Measurements from ENCODE around the gene CACNA1C.

The CACNA1C gene

DNA sequence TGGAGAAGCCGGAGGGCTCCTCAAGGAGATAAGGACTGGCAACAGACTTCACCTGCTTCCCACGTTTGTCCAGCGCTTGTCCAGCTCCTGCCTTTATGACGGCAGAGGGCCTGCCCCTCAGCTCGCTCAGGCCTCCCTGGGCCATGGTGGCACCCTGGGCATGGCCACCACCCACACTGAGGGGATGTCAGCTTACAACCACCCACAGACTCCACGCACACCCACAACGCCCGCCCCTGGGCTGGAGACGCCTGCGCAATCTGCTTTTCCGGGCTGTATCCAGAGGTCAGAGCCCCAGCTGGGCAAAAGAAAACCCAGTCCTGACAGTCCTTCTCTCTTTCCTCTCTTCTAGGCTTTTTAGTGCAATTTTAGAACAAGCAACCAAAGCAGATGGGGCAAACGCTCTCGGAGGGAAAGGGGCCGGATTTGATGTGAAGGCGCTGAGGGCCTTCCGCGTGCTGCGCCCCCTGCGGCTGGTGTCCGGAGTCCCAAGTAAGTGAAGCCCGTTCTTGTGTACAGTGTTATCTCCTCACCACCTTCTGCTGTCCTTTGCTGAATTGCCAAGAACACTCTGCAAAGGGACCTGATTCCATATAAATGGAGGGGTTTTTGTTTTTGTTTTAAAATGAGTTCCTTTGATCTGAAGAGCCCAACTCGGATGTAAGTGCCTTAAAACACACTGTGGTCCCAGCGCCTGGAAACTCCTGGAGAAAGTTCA lies 404.6 kb downstream of the CACNA1C start:
- in situ Hi-C loops (cut with HindIII; ENCODE audit: low sequenced_read_pairs), result no loop called here

DNA sequence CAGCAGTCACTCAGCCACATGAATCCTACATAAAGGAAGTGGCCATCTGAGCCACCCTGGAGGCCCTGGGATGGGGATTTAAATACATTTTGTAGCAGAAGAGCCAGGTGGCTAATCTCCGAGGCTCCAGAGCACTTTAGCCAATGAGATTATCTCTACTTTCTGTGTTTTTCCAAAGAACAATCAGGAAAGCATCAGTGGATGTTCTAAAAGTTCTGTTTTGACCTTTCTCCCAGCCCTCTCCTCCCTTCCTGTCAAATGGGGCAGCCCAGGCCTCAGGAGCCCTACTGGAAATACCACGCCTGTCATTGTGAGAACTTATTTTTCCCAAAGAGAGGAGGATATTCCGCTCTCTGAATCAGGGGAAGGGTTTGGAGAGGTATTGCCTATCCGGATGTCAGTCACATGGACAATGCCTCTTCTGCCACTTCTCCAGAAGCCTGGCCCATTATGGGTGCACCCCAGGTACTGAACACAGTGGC lies 405.2 kb downstream of the CACNA1C start:
- in situ Hi-C loops (cut with HindIII; ENCODE audit: low sequenced_read_pairs), result no loop called here

DNA sequence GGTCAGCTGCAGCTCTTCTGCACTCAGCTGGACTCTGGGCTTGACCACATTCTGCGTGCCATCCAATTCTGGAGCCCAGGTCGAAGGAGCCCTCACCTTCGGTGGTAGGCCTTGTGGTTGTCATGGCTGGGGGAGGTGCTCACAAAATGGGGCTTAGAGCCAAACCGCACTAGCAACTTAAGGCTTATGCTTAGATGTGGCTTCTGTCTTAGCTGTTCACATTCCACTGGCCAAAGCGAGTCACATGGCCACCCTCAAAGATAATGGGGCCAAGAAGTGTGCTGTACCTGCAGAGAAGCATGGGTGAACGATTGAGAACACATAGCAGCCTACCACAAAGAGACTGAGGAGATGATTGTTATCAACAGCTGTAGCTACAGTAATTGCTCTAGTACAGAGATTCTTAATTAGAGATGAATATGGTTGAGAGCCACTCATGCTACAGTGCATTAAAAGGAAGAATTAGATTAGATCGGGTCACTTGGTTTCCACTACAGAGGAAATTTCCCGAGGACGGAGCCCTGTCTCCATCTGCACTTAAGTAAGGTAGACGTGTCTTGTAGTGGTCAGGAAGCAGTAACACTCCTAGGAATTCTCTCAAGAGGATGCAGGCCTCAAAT lies 407.4 kb downstream of the CACNA1C start:
- in situ Hi-C loops (cut with HindIII; ENCODE audit: low sequenced_read_pairs), result no loop called here

DNA sequence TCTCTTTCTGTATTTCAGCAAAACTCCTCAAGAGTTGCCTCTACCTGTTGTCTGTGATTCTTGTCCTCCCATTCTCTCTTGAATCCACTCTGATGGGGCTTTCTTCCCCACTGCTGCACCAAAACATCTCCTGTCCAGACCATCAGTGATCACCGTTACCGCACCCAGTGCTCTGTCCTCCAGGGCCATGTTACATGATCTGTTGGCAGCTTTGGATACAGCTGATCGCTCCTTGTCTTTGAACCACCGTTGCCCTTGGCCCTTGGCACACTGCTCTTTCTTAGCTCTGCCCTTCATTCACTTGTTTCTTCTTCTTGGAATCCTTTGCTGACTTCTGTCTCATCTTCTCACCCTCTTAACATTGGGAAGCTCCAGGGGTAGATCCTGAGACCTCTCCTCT lies 408.3 kb downstream of the CACNA1C start:
- in situ Hi-C loops (cut with HindIII; ENCODE audit: low sequenced_read_pairs), result no loop called here

DNA sequence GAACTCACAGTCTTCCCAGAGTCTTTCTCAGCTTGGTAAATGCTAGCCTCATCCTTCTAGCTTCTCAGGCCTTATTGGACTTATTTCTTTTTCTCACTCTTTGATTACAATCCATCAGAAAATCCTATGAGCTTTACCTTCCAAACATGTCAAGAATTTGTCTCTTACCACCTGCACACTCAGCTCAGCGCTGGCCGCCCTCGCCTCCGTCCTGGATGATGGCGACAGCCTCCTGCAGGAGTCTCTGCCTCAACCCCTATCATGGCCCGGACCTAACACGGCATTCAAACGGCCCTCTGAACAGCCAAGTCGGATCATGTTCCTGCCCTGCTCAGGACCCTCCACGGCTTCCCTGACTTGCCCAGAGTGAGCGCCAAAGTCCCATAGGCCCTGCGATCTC lies 408.9 kb downstream of the CACNA1C start:
- in situ Hi-C loops (cut with HindIII; ENCODE audit: low sequenced_read_pairs), result no loop called here

DNA sequence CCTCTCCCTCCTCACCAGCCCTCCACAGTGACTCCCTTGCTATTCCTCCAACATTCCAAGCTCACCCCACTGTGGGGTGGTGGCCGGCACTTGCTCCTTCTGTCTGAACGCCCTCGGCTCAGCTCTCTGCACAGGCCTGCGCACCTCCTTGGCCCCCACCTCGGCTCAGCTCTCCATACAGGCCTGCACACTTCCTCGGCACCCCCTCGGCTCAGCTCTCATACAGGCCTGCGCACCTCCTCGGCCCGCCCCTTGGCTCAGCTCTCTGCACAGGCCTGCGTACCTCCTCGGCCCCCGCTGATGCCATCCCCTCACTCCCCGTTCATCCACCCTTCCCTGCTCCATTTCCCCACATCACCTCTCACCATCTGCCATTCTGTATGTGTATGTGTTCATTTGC lies 409.3 kb downstream of the CACNA1C start:
- in situ Hi-C loops (cut with HindIII; ENCODE audit: low sequenced_read_pairs), result no loop called here

DNA sequence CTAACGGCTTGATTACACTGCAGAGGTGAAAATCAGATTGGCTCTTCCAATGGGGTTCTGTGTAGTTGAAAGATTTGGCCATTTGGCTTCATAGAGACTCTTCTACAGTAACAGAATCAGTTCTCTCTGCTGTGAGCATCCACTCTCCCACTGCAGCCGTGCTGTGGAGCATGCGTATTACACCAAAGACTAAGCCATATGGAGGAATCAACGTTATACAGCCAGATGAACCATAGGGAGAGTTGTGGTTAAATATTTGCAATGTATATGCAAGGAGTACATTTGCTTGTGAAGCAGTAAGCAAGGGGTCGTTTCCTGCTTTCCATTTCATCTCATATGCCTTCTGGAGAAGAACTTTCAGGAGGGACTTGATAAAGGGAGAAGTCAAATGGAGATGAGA lies 410.9 kb downstream of the CACNA1C start:
- in situ Hi-C loops (cut with HindIII; ENCODE audit: low sequenced_read_pairs), result no loop called here

DNA sequence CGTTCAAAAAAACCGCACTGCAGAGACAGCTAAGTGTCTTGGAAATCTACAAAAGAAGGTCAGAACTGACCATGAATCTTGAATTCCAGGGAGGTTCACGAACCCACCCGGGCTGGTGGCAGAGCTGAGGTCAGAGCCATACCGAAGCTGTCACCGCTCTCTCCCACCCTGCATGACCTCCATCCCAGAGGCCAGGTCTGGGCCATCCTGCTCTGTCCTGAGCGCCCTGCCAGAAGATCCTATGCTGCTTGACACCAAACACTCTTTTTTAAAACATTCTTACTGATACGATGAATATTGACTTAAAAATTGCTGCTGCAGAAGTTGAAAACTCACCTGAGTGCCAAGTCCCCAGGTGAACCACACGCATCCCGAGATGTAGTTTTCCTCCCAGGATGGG lies 412.9 kb downstream of the CACNA1C start:
- in situ Hi-C loops (cut with HindIII; ENCODE audit: low sequenced_read_pairs), result no loop called here

DNA sequence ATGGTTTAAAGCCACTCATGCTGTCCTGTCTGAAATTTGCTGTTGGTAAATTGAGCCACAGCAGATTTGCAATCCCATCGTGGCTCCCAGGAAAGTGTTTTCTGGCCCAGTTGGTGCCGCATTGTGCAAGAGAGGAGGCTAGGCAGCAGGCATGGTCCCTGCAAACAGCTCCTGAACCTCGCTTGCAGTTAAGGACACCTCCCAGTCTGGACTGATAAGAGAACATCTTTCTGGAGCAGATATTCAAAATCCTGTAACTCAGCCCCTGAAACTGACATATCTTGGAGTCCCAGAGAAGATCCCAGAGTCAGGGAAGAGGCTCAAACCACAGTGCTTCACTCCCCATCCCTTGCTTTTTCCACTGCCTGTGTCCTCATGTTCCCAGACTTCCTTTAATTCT lies 413.4 kb downstream of the CACNA1C start:
- in situ Hi-C loops (cut with HindIII; ENCODE audit: low sequenced_read_pairs), result no loop called here

DNA sequence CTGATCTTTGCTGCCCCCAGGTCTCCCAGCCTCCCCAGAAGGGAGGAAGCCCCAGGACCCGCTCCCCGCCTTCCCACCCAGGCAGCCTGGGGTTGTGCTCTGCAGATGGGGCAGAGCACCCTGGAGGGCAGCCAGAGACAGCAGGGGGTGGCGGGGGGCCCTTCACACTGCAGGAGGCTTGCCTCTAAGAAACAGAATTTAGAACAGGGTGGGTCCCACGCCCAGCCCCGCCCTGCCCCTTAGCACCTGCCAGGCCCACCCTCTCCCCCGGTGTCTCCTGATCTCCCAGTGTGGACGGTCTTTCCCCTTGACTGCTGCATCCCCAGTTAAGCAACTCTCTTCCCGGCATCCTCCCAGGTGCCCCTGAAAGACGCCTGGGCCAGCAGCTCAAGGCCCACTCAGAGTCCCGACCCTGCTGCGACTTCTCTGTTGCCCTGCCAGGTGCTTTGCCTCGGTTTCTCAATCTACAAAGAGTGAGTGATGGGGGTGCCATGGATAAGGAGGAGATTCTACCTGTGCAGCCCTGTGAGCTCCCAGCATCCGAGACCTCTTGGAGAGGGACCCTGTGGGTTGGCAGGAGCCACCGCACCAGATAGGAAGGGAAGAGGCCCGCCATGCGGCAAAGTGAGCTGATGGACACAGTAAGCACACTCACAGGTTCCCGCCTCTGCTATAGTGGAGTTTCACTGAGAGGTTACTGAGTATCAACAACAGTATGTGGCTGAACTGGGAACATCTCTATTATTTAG lies 414.8 kb downstream of the CACNA1C start:
- in situ Hi-C loops (cut with HindIII; ENCODE audit: low sequenced_read_pairs), result no loop called here

DNA sequence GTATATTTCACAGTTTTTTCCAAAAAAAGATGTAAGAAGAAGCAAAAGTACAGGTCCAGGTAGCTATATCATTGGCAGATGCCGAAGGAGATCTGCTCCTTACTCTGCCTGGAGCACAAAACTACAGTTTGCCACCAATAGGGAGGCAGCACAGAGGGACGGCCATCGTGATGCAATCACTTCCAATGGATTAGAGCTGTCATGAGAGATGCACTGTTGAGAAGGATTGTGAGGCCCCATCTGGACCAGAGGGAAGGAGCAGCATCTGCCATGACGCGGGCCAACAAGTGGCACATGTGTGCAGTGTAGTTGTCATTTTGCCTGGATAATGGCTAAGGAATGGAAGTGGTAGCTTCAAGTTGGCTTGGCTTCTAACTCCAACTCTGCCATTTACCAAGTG lies 423.2 kb downstream of the CACNA1C start:
- in situ Hi-C loops (cut with HindIII; ENCODE audit: low sequenced_read_pairs), result no loop called here

DNA sequence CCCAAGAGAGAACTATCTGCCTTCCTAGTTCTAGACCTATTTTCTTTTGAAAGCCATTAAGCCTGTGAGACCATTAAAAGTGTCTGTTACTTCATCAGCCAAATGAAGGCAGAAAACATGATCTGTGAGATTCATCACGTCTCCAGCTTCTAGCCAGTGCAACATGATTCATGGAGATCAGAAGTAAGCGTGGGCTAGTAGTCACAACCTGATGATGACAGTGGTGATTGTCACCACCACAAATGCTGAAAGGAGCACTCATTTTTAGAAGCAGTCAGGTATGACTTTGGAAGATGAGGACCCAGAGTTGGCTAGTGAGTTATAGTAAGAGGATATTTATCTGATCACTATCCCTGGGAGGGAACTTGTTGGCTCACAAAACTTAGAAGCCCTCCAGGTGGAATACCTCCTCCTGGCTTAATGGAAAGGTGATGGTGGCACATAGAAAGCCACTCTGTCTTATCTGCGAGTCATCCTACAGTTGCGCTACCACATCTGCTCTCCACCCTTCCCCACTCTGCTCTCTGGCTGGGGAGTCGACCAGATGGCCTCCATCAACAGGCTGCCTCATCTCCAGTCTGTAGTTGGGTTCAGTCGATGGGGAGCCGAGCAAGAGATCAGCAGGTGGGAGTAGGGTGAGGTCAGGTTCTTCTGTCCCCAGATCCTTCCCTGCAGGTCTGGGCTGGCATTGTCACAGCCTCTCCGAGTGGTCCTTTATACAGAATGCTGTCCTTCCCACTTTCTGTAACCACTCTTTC lies 424.4 kb downstream of the CACNA1C start:
- in situ Hi-C loops (cut with HindIII; ENCODE audit: low sequenced_read_pairs), result no loop called here

DNA sequence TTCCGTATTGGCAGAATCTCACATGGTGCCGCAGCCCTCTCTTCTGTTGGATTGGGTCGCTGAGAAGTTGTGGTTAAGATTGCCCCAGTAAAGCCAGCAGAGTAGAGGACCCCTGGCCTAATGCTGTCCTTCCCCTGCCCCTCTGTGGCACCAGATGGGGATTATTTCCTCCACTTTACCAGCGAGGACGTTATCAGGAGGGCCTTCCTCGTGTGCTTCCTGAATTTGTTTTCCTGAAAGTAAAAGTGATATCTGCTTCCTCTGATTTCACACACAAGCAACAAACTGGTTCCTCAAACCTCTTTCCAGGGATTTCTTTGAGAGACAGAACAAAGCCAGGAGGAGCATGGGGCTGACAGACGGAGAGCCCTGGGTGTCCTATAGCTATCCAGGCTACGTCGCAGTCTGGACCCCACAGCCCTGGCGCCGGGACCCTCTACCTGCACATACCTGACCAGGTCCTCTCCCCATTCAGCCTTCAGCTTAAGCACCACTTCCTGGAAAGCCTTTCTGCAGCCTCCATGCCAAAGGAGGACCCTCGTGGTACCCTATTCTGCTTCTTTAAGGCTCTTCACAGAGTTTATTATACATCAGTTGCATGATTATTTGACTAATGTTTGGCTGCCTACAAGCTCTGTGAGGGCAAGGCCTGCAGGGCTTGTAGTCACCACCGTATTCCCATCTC lies 427.2 kb downstream of the CACNA1C start:
- in situ Hi-C loops (cut with HindIII; ENCODE audit: low sequenced_read_pairs), result no loop called here

DNA sequence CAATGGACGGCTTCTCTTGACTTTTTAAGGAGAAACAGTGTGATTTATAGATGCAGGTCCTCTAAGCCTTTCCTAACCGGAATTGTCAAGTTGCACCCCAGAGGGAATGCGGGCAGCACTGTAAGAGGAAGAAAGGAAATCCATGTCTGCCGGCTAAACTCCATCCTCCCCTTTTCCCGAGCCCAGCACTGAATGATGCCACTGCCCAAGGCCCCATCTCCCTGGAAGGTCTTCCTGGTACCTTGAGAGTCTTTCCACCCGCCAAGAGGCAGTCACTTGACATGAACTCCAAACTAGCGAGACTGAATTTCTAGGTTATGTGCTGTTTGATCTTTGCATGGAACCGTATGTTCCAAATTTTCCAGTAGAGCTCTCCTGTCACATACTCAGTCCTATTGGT lies 428.6 kb downstream of the CACNA1C start:
- in situ Hi-C loops (cut with HindIII; ENCODE audit: low sequenced_read_pairs), result no loop called here

DNA sequence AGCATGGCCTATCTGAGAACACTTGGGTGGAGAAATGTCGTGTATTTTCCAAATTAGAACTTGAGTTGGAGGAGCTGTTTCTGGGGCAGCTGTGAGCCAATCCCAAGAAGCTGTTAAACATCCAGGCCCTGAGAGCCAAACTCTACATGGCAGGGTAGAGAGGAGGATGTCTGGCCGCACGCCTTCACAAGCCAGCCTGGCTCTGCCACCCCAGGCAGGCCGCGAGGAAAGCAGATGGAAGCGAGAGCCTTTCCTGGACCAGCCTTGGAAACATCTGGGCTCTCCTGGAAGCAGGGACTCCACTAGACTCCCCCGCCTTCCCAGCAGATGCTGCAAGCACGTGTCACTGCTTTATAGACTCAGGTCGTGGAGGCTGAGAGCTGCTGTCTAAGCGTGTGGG lies 429.2 kb downstream of the CACNA1C start:
- in situ Hi-C loops (cut with HindIII; ENCODE audit: low sequenced_read_pairs), result no loop called here

DNA sequence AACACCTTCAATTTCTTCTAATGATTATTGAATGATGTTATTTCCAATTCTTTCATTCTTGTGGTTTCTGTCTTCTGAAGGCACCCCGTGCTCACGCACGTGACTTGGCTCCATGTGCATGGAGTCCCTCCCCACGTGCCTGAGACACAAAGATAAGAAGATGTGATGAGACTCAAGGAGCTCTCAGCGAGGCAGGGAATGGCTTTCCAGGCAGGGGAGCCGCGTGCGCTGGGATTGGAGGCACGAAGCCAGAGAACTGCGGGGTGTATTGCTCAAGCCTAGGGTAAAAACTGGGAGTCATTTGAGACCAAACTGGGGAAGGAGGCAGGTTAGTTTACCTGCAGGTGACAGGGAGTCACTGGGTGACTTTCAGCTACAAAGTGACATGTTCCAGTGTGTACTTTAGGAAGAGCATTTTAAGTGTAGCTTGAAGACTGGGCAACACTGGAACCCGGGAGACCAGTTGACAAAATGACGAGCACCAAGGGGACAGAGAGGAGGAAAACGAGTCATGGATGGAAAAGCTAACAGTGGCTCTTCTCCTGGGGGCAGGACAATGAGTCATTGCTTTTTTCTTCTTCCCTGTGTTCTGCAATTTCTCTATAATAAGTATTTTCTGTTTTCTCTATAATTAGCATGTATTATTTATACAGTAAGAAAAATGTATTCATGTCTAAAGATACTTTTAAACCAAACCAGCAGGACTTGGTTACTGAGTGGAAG lies 430.3 kb downstream of the CACNA1C start:
- in situ Hi-C loops (cut with HindIII; ENCODE audit: low sequenced_read_pairs), result no loop called here

DNA sequence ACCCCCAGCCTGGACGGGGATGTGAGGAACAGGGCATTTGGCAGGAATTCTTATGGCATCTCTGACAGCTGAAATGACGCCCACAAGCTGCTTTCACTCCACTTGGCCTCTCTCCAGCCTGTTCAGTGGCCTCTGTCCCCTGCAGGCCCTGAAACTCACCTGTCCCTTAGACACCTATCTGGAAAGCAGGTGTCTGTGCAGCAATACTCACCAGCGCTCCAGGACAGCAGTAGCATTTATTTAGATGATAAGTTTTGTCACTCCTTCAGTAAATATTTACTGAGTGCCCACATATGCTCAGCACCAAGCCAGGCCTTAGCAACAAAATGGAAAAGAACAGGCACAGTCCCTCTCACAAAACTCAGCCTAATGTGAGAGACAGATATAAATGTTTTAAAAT lies 430.9 kb downstream of the CACNA1C start:
- in situ Hi-C loops (cut with HindIII; ENCODE audit: low sequenced_read_pairs), result no loop called here

DNA sequence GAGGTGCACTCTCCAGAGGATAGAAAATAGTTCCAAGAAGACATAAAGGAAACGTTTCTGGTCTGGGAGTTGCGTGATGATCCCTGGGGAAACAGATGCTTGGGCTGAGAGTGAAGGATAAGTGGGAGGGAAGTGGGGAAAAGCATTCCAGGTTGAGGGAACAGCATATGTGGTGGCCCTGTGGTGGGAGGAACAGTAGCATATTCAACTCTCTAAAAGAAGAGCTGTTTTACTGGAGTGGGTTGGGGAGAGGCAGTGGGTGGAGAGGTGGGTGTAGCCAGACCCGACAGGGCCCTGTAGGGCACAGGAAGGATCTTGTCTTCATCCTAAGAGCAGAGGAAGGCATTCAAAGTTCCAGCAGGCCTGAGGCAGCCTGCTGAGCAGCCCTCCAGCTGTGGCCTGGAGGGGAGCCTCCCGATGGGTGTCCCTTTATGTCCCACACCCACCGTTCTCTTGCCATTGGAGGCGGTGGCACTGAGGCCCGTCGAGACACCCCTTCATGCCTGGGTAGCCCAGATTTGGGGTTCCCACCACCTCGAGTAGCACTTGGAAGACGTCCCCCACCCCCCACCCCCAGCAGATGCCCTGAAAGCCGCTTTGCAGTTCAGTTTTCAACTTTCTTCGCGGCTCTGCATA lies 431.5 kb downstream of the CACNA1C start:
- in situ Hi-C loops (cut with HindIII; ENCODE audit: low sequenced_read_pairs), result no loop called here

DNA sequence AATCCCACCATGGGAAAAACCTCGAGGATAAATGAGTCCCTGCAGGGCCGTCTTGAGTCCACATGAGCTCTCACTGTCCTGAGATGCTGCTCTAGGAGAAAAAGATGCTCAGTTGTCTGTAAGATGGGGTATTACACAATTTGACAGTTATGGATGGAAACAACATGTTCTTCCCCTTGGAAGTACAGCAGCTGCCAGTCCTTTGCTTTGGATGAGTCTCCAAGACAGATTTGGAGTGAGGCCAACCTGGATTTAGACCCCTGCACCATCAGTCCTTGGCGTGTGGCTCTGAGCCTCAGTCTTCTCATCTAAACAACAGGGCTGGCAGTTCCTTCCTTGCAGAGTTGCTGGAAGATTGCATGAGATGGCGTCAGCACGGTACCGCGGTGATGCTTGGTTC lies 432.9 kb downstream of the CACNA1C start:
- in situ Hi-C loops (cut with HindIII; ENCODE audit: low sequenced_read_pairs), result no loop called here

DNA sequence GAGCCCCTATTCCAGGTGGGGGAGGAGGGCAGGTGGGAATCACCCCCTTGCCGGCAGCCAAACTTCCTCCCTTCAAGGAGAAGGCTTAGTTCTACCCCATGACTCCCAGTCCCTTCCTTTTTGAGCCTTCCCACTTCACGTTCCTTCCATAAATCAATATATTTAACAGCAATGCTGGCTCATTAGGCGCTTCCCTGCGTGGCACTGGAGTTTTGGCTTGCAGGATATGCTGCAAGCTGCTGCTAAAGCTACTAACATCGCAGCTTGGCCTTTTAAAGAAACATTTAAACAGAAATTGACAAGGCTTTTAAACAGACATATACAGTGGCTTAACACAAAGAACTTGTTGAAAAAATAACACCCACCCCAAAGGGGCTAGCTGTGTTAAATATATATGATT lies 434.0 kb downstream of the CACNA1C start:
- in situ Hi-C loops (cut with HindIII; ENCODE audit: low sequenced_read_pairs), result no loop called here
